C1 segment of cervical spinal cord (tissue), 14 donors: ENCODE measurements around the gene UFD1.
A peak's percentile ranks its signal among the peaks of the same experiment; 100 is the strongest.

Source experiments
- DNase-seq, 14 donors: peaks; one replicate each; lab custom pipeline; 2025; lab: John Stamatoyannopoulos, UW

UFD1 gene

GRCh38 chr22:19429950-19430889 is 48.8 kb downstream of the UFD1 start:
- DNase-seq: peak in 3 of 14 donors; percentile 10 to 34 (median 31)

- DNase-seq: no peak
Measured at GRCh38 chr22:19424186-19424500, 54.9 kb downstream of the UFD1 start.

DNA sequence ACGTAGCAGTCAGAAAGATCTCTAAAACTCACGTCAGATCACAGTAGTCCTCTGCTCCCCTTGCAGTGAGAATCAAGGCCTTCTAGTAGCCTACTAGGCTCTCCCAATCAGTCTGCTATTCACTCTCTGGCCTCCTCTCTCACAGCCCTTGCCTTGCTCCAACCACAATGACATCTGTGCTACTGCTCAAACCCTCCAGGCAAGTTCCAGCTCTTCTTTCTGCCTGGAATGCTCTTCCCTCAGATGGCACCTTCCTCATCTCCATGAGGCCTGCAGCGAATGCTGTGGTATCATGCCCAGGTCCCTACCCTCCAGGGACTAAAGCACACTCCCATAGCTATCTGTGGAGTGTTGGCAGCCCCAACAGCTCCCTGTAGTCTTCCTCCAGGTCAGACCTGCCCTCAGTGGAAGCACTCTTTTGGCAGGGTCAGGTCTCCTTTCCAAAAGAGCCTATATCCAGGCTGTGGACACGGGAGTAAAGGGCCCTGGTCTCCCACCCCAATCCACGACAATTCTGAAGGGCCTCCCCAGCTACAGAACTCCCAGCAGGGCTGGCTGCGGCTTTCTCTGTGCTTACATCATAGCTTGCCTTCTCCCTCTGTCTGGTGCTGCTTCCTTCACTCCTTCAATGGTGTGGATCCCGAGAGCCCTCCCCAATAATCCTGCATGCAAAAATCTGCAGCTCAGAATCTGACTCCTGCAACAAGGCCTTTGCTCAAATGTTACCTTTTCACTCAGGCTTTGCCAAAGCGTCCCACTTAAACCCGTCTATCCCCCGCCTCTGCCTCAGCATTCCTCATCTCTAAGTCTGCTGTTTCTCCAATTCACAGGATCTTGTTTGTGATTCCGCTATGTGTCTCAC is 56.3 kb downstream of the UFD1 start:
- no peak for DNase-seq

DNA sequence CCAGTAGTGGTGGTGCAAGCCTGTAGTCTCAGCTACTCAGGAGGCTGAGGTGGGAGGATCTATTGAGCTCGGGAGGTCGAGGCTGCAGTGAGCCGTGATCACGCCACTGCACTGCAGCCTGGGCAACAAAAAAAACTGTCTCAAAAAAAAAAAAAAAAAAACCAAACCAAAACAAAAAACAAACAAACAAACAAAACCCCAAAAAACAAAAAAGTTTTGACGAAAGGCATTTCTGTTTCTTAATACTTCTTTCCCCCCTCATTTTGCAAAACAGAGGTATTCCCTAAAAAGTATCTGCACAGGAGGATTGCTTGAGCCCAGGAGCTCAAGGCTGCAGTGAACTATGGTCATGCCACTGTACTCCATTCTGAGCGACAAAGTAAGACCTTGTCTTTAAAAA is 58.7 kb downstream of the UFD1 start:
- no peak for DNase-seq

- DNase-seq: peak in 1 of 14 donors; percentile 8
Measured at GRCh38 chr22:19419464-19420178, 59.4 kb downstream of the UFD1 start.

GRCh38 chr22:19419086-19419463 is 59.9 kb downstream of the UFD1 start:
- no peak for DNase-seq

DNA sequence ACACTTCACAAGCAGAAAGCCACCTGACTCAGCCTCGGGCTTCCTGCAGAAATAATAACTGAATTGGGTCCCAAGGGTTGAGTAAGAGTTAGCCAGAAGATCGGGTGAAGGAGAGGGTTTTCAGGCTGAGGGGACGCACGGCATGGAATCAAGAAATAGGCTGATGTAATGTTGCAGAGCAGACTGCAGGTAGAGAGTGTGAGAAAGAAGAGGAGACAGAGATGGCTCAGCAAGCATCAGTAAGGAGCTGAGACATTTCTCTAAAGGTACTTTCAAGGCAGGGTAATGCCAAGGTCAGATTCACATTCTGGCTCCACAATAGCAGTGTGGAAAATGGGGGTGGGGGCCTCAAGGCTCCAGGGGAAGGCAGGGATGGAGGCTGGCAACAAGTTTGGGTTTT is 66.1 kb downstream of the UFD1 start:
- DNase-seq: no peak

- no peak for DNase-seq
Measured at GRCh38 chr22:19412478-19412877, 66.5 kb downstream of the UFD1 start.

GRCh38 chr22:19411690-19412045 is 67.3 kb downstream of the UFD1 start:
- DNase-seq: no peak

DNA sequence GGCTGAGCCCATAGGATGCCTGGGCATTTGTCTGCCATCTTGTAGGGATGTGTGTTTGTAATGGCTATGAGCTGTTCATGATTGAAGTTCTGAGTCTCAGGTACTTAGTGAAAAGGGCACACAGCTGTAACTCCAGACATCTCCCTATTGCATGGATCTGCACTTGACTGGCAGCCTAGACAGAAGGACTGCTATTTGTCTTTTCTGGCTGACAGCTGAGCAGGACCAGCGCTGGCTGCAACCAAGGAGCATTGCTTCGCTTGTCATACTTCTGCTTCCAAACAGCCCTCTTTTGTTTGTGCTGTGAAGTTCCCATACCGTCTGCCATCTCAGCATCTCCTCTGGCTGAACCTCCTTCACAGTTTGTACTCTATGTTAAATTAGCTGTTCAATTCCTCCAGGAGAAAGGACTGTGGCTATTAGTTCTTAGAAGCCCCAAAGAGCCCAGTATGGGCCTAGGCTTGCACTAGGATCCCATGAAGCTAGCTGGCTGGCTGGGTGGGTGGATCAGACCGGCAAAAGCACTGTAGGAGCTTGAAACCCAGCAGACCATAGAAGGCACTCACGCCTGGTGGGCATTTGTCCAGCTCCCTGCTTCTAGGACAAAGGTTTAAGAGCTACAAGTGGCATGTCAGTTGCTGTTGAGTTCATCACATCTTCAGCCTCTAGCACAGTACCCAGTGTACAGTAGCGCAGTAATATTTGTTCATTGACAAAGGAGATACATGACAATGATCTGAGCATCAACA is 67.9 kb downstream of the UFD1 start:
- no peak for DNase-seq

- no peak for DNase-seq
Measured at GRCh38 chr22:19407649-19408606, 71.1 kb downstream of the UFD1 start.

DNA sequence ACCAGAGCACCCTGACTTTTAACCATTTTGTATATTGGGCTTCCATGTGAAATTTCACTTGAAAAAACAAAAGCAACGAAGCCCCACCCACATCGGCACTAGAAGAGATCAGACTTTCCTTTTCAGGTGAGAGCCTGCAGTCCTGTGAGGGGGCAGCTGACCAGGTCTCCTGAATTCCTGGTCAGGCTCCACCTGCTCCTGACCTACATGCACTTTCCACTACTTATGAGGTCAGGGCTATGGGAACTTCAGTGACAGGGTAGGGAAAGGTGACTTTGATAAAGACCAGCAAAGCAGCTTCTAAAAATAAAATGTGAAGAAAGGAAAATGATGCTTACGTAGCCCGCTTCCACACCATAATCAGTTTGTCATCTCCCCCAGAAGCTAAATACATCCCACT is 72.1 kb downstream of the UFD1 start:
- DNase-seq: no peak

- DNase-seq: no peak
Measured at GRCh38 chr22:19406281-19406811, 72.6 kb downstream of the UFD1 start.

- no peak for DNase-seq
Measured at GRCh38 chr22:19405652-19406051, 73.3 kb downstream of the UFD1 start.

- no peak for DNase-seq
Measured at GRCh38 chr22:19405133-19405532, 73.9 kb downstream of the UFD1 start.

GRCh38 chr22:19404676-19405075 is 74.3 kb downstream of the UFD1 start:
- no peak for DNase-seq

DNA sequence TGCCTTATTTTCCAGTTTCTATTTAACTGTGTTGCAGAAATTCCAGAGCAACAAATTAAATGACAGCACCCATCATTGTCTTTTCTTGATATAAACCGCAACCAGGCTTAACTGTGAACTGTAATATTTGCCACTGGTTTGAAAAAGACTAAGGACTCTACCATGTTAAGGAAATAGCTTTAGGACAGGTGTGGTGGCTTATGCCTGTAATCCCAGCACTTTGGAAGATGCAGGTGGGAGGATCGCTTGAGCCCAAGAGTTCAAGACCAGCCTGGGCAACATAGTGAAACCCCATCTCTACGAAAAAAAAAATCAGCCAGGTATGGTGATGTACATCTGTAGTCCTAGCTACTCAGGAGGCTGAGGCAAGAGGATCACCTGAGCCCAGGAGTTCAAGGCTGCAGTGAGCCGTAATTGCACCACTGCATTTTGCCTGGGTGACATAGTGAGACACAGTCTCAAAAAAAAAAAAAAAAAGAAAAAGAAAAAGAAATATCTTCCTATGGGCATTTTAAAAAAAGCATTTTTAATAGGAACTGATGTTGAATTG is 76.3 kb downstream of the UFD1 start:
- no peak for DNase-seq

GRCh38 chr22:19401483-19401882 is 77.5 kb downstream of the UFD1 start:
- no peak for DNase-seq

- no peak for DNase-seq
Measured at GRCh38 chr22:19400881-19401280, 78.1 kb downstream of the UFD1 start.
